Calu3 (cell line): ENCODE measurements around the gene MYO7A. TPM values are rescaled to one million over a fixed set of nuclear protein-coding genes. Genes with fewer than 3 reads are reported as not detected.

Experiments
- BruUV-seq: library from RNA; stranded (reverse); fragments of 400-500 nt; replicated peaks from 2 replicates; lab custom pipeline; 2021; lab: Mats Ljungman, UMichigan
- CTCF ChIA-PET: fragments of 300-600 bp; sonication (Branson Sonifier 250); formaldehyde crosslinking; loops from one replicate; lab custom pipeline; 2022; ENCODE audit warnings: antibody characterized with exemption; lab: Charles Lee
- DNase-seq: peaks from one replicate; pipeline ENCODE4 v3.0.0; 2022
- H3K27ac Mint-ChIP-seq: one replicate; pipeline ENCODE4 v1.8.0; 2022; ENCODE audit warnings: mixed read lengths; ENCODE audit not compliant: unreplicated experiment
- H3K27me3 Mint-ChIP-seq: one replicate; pipeline ENCODE4 v1.8.0; 2022; ENCODE audit warnings: mixed read lengths; ENCODE audit not compliant: unreplicated experiment
- H3K36me3 Mint-ChIP-seq: one replicate; pipeline ENCODE4 v1.8.0; 2022; ENCODE audit warnings: mild to moderate bottlenecking, moderate library complexity, mixed read lengths; ENCODE audit not compliant: insufficient read depth, unreplicated experiment
- H3K4me1 Mint-ChIP-seq: one replicate; pipeline ENCODE4 v1.8.0; 2022; ENCODE audit warnings: mild to moderate bottlenecking, low read depth, mixed read lengths; ENCODE audit not compliant: unreplicated experiment
- H3K4me3 Mint-ChIP-seq: one replicate; pipeline ENCODE4 v1.8.0; 2022; ENCODE audit warnings: mild to moderate bottlenecking, low read depth, moderate library complexity, mixed read lengths; ENCODE audit not compliant: unreplicated experiment
- H3K9me3 Mint-ChIP-seq: one replicate; pipeline ENCODE4 v1.8.0; 2022; ENCODE audit warnings: low read depth, mixed read lengths; ENCODE audit not compliant: unreplicated experiment
- intact Hi-C: fragments of 100-400 bp; cut with micrococcal nuclease; formaldehyde crosslinking; loops from one replicate; pipeline ENCODE4 v1.10.0; 2022; ENCODE audit not compliant: unreplicated experiment
- total RNA-seq: library from RNA; stranded (reverse); gene quantifications from 2 replicates; pipeline ENCODE4 v1.2.3, GENCODE V29; 2022
- TF ChIP-seq, protein P1 (sequence below): fragments of 200-600 bp; IDR thresholded peaks from one replicate; pipeline ENCODE4 v1.8.0; 2022; ENCODE audit warnings: antibody characterized with exemption; ENCODE audit not compliant: unreplicated experiment

Gene MYO7A
- total RNA-seq, 1 experiment from 2014 or later: 3.7 TPM

GRCh38 chr11:77230878-77231605, 103.0 kb downstream of the MYO7A start:
- Mint-ChIP-seq H3K27me3 (no peaks in the 10 kb centered on the region), H3K4me1 (no peaks in the 10 kb centered on the region), H3K36me3 (no peaks in the 10 kb centered on the region), H3K9me3 (no peaks in the 10 kb centered on the region), H3K4me3 (no peak overlapping the region), H3K27ac (no peak overlapping the region)
- TF ChIP-seq, protein P1, sequence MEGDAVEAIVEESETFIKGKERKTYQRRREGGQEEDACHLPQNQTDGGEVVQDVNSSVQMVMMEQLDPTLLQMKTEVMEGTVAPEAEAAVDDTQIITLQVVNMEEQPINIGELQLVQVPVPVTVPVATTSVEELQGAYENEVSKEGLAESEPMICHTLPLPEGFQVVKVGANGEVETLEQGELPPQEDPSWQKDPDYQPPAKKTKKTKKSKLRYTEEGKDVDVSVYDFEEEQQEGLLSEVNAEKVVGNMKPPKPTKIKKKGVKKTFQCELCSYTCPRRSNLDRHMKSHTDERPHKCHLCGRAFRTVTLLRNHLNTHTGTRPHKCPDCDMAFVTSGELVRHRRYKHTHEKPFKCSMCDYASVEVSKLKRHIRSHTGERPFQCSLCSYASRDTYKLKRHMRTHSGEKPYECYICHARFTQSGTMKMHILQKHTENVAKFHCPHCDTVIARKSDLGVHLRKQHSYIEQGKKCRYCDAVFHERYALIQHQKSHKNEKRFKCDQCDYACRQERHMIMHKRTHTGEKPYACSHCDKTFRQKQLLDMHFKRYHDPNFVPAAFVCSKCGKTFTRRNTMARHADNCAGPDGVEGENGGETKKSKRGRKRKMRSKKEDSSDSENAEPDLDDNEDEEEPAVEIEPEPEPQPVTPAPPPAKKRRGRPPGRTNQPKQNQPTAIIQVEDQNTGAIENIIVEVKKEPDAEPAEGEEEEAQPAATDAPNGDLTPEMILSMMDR: no peak
- CTCF ChIA-PET: no interaction called here
- BruUV-seq: no TSS peak
- intact Hi-C loops: no loop called here
- no peak for DNase-seq

- TF ChIP-seq, protein P1: no peak
- intact Hi-C loops: no loop called here
- no TSS peak for BruUV-seq
- Mint-ChIP-seq H3K9me3 (no peaks in the 10 kb centered on the region), H3K27ac (no peak overlapping the region), H3K36me3 (no peaks in the 10 kb centered on the region), H3K27me3 (no peaks in the 10 kb centered on the region), H3K4me1 (no peaks in the 10 kb centered on the region), H3K4me3 (no peak overlapping the region)
- no peak for DNase-seq
- CTCF ChIA-PET: no interaction called here
Measured at GRCh38 chr11:77231800-77232199, 103.8 kb downstream of the MYO7A start.

DNA sequence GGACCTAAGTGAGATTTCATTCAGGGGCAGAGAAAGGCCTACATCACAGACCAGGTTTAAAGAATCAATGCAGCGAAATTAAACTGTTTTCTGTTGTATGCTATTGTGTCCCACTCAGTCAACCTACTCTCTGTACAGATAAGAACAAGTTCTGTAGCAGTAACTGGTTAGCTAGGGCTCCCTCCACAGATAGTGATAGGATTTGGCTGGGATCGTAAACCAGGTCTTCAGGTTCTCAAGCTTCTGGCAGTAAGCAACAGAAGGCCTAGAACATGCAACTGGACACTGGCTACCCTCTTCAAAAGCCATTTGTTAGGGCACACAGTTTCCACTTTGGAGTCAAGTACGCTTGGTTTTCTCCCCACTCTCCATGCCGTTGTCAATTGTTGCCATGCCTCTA, 104.2 kb downstream of the MYO7A start:
- Mint-ChIP-seq H3K4me3 (no peak overlapping the region), H3K27me3 (no peaks in the 10 kb centered on the region)

GRCh38 chr11:77233011-77233410, 105.0 kb downstream of the MYO7A start:
- Mint-ChIP-seq H3K36me3 (no peaks in the 10 kb centered on the region), H3K4me1 (no peaks in the 10 kb centered on the region), H3K27me3 (no peaks in the 10 kb centered on the region), H3K4me3 (no peak overlapping the region), H3K9me3 (no peaks in the 10 kb centered on the region), H3K27ac (no peak overlapping the region)
- intact Hi-C loops: no loop called here
- DNase-seq: no peak
- BruUV-seq: no TSS peak
- TF ChIP-seq, protein P1: no peak
- CTCF ChIA-PET: no interaction called here

More for the DNA sequence above, 104.2 kb downstream of the MYO7A start:
- no peaks in the 10 kb centered on the region for H3K36me3 Mint-ChIP-seq
- intact Hi-C loops: no loop called here
- no TSS peak for BruUV-seq
- TF ChIP-seq, protein P1: no peak
- no peak for DNase-seq
- no peaks in the 10 kb centered on the region for H3K4me1 Mint-ChIP-seq
- CTCF ChIA-PET: no interaction called here
- no peak overlapping the region for H3K27ac Mint-ChIP-seq
- no peaks in the 10 kb centered on the region for H3K9me3 Mint-ChIP-seq
